ENCODE data around the gene KCNT2. TPM values are rescaled to one million over a fixed set of nuclear protein-coding genes. Genes with fewer than 3 reads are reported as not detected.
A peak's percentile ranks its signal among the peaks of the same experiment; 100 is the strongest.

The KCNT2 gene
- total RNA-seq: under 1 TPM in 3 of 4 donors, not detected in 1; 0.35 to 0.88 (median 0.51) TPM

- H3K27ac ChIP-seq: peak within 1 kb of the TSS; percentile 24 to 45 (median 34)
- intact Hi-C loops (cut with DNase I; ENCODE audit: low total_unique reads): no loop called here
- H3K9me3 ChIP-seq: no peaks in the 10 kb centered on the region
Observed at GRCh38 chr1:196608390-196609369, at the start of gene KCNT2. Gene KCNT2 (minus strand): TSS chr1:196608440. CDS start chr1:196608309, 131 bp downstream.

DNA sequence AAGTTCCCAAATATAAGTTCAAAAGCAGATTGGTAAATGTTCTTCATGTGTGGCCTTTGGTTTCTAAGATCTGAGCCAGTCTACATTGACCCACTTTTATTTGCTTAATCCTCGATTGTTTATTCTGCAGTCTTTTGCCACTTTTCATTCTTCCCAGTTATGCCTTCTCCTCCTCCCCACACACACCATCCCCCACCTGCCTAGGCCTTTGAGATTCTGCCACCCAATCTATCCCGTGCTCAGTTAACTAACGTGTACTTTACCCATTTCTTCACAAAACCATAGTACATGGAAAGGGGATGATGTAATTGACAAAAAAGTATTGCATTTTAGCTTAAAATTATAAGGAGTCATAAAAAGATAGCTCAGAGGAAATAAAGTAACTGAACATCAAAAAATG, 47.3 kb upstream of the KCNT2 start:
- ATAC-seq: no peak
- in situ Hi-C loops (cut with MboI; ENCODE audit: low sequenced_read_pairs in 4 of 4): loop anchor here in 1 of 4 donors (25.0 kb wide), 2 partner anchors 293 to 493 kb away; no protein-coding TSS in a partner anchor
- peaks cover 6 to 13% of the 10 kb centered on the region in 2 donors for H3K4me1 ChIP-seq

More at GRCh38 chr1:196608390-196609369, at the start of gene KCNT2:
- Histone ChIP-seq H3K36me3 (no peaks in the 10 kb centered on the region), H3K4me3 (peak within 1 kb of the TSS; percentile 24 to 58 (median 52)), H3K4me1 (peaks cover 0 to 4% of the 10 kb centered on the region in 2 donors), H3K27me3 (peaks cover 0 to 9% (median 9%) of the 10 kb centered on the region in 3 donors)
- DNase-seq (peak; percentile 8 to 33), ATAC-seq (peak; percentile 21 to 33)
- in situ Hi-C loops (cut with MboI; ENCODE audit: low sequenced_read_pairs in 4 of 4): no loop called here
- TF ChIP-seq POLR2A (IDR thresholded peaks at IDR 0.05): no peak
- TF ChIP-seq CTCF (IDR thresholded peaks at IDR 0.05 in 4 of 5, conservative IDR thresholded peaks at IDR 0.05 in 1 of 5): no peak

GRCh38 chr1:196655071-196655470, 46.8 kb upstream of the KCNT2 start:
- no peaks in the 10 kb centered on the region for H3K36me3 ChIP-seq
- H3K27me3 ChIP-seq: no peaks in the 10 kb centered on the region
- no peaks in the 10 kb centered on the region for H3K9me3 ChIP-seq
- no peak overlapping the region for H3K27ac ChIP-seq
- intact Hi-C loops (cut with DNase I; ENCODE audit: low total_unique reads) (no loop called here), in situ Hi-C loops (cut with MboI; ENCODE audit: low sequenced_read_pairs in 4 of 4) (loop anchor here in 1 of 4 donors (25.0 kb wide), 2 partner anchors 293 to 493 kb away; no protein-coding TSS in a partner anchor)
- H3K4me1 ChIP-seq: peaks cover 7 to 13% of the 10 kb centered on the region in 2 donors
- DNase-seq: no peak
- peak overlapping the region in 1 of 4 donors; percentile 17 for H3K4me3 ChIP-seq
- ATAC-seq: no peak
- TF ChIP-seq POLR2A (IDR thresholded peaks at IDR 0.05) (no peak), CTCF (IDR thresholded peaks at IDR 0.05 in 4 of 5, conservative IDR thresholded peaks at IDR 0.05 in 1 of 5) (no peak)

More for the DNA sequence above, 47.3 kb upstream of the KCNT2 start:
- intact Hi-C loops (cut with DNase I; ENCODE audit: low total_unique reads): no loop called here
- Histone ChIP-seq H3K9me3 (no peaks in the 10 kb centered on the region), H3K36me3 (no peaks in the 10 kb centered on the region), H3K27ac (no peak overlapping the region), H3K4me3 (peak overlapping the region in 1 of 4 donors; percentile 17), H3K27me3 (no peaks in the 10 kb centered on the region)
- no peak for DNase-seq
- TF ChIP-seq CTCF (IDR thresholded peaks at IDR 0.05 in 4 of 5, conservative IDR thresholded peaks at IDR 0.05 in 1 of 5) (no peak), POLR2A (IDR thresholded peaks at IDR 0.05) (no peak)

DNA sequence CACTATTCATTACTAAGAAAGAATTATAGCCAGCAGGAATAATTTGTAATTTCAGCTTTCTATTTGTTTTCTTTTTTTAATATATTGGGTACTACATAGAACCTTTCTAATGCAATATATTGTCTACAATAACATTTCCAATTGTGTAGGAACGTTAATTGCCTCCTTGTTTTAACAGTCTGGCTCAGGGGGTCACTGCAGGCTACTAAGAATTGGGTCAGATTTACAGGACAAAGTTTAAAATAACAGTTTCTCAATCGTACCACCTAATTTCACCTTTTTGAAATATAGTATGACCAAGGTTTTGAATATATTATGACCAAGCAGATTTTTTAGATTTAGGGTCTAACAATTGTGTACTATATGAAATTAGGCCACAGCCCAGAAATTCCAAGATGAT, 46.0 kb upstream of the KCNT2 start:
- no peaks in the 10 kb centered on the region for H3K9me3 ChIP-seq
- H3K27me3 ChIP-seq: no peaks in the 10 kb centered on the region
- peak overlapping the region in 2 of 4 donors; percentile 3 to 10 for H3K27ac ChIP-seq
- ATAC-seq: no peak
- TF ChIP-seq POLR2A (IDR thresholded peaks at IDR 0.05) (no peak), CTCF (IDR thresholded peaks at IDR 0.05 in 4 of 5, conservative IDR thresholded peaks at IDR 0.05 in 1 of 5) (no peak)
- intact Hi-C loops (cut with DNase I; ENCODE audit: low total_unique reads) (no loop called here), in situ Hi-C loops (cut with MboI; ENCODE audit: low sequenced_read_pairs in 4 of 4) (loop anchor here in 1 of 4 donors (25.0 kb wide), 2 partner anchors 292 to 492 kb away; no protein-coding TSS in a partner anchor)
- H3K4me1 ChIP-seq: peaks cover 7 to 13% of the 10 kb centered on the region in 2 donors
- no peak for DNase-seq
- H3K4me3 ChIP-seq: peak overlapping the region in 3 of 4 donors; percentile 17 to 35 (median 35)
- no peaks in the 10 kb centered on the region for H3K36me3 ChIP-seq

Measured in gastrocnemius medialis (tissue), 4 donors.